BE2C (cell line): ENCODE results near the gene IFNL4.

Source experiments
- DNase-seq: peaks from one replicate; pipeline ENCODE4 v3.0.0-alpha.2; 2020
- H3K27me3 ChIP-seq: fragments of 250-450 bp; sonication (Bioruptor Pico); 2 replicates; pipeline ENCODE4 v1.5.1; 2020; ENCODE audit warnings: mild to moderate bottlenecking
- H3K36me3 ChIP-seq: fragments of 250-450 bp; sonication (Bioruptor Pico); 2 replicates; pipeline ENCODE4 v1.5.1; 2020; ENCODE audit warnings: mild to moderate bottlenecking
- H3K4me1 ChIP-seq: fragments of 250-450 bp; sonication (Bioruptor Pico); 2 replicates; pipeline ENCODE4 v1.5.1; 2020
- H3K4me3 ChIP-seq: 2 replicates; pipeline ENCODE4 v1.5.1; 2011; ENCODE audit warnings: low read depth, low read length
- H3K9me3 ChIP-seq: fragments of 250-450 bp; sonication (Bioruptor Pico); 2 replicates; pipeline ENCODE4 v1.5.1; 2020
- TF ChIP-seq, protein P1 (sequence below): IDR thresholded peaks from 2 replicates; pipeline ENCODE4 v1.5.1; 2012; ENCODE audit warnings: mild to moderate bottlenecking, low read depth, low read length

The IFNL4 gene

DNA sequence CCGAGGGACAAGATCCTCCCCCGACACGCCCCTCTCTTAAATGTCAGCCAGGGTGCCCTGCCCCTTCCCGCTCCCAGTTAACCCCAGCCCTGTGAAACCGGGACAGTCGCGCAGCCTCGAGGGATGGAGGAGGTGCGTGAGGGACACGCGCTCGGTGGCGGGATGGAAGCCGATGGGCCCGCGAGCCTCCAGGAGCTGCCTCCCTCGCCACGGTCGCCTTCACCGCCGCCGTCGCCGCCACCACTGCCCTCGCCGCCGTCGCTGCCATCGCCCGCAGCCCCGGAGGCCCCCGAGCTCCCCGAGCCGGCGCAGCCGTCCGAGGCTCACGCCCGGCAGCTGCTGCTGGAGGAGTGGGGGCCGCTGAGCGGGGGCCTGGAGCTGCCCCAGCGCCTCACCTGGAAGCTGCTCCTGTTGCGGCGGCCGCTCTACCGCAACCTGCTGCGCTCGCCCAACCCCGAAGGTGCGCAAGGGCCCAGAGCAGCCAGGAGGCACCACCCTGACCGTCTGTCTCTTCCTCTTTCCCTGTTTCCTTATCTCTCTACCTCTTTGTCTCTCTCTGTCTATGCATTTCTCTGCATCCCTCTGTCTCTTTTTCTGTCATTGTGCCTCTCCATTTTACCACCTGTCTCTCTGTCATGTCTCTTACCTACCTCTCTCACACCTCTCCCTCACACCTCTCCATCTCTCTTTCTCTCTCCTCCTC lies 51.6 kb downstream of the IFNL4 start, which contains the start of gene NCCRP1:
TSS of gene NCCRP1 (plus strand) at position 105 of the 703 bp plus-strand sequence. CDS start at position 124, 19 bp downstream.
- Histone ChIP-seq H3K36me3 (no peaks in the 10 kb centered on the region), H3K4me1 (peaks cover 4% of the 10 kb centered on the region), H3K9me3 (no peaks in the 10 kb centered on the region), H3K4me3 (no peak within 1 kb of the TSS), H3K27me3 (peaks cover 29% of the 10 kb centered on the region)
- TF ChIP-seq, protein P1, sequence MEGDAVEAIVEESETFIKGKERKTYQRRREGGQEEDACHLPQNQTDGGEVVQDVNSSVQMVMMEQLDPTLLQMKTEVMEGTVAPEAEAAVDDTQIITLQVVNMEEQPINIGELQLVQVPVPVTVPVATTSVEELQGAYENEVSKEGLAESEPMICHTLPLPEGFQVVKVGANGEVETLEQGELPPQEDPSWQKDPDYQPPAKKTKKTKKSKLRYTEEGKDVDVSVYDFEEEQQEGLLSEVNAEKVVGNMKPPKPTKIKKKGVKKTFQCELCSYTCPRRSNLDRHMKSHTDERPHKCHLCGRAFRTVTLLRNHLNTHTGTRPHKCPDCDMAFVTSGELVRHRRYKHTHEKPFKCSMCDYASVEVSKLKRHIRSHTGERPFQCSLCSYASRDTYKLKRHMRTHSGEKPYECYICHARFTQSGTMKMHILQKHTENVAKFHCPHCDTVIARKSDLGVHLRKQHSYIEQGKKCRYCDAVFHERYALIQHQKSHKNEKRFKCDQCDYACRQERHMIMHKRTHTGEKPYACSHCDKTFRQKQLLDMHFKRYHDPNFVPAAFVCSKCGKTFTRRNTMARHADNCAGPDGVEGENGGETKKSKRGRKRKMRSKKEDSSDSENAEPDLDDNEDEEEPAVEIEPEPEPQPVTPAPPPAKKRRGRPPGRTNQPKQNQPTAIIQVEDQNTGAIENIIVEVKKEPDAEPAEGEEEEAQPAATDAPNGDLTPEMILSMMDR: no peak
- DNase-seq: no peak

DNA sequence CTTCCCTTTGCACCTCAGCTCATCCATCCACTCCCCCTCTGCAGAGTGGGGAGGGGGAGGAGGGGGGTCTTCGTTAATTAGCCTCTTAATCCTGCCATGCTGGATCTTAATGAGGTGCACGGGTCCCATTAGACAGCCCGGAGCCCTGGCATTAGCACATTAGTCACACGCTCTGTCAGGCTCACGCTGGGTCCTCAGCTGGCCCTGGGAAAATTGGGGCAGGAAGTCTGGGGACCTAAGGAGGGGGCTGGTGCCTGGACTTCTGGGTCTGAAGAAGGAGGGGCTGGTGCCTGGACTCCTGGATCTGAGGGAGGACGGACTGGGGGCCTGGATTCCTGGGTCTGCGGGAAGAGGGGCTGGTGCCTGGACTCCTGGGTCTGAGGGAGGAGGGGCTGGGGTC lies 52.3 kb downstream of the IFNL4 start:
- peaks cover 4% of the 10 kb centered on the region for H3K4me1 ChIP-seq
- H3K36me3 ChIP-seq: no peaks in the 10 kb centered on the region
- no peak overlapping the region for H3K4me3 ChIP-seq
- peaks cover 29% of the 10 kb centered on the region for H3K27me3 ChIP-seq
- DNase-seq: no peak
- no peaks in the 10 kb centered on the region for H3K9me3 ChIP-seq
- TF ChIP-seq, protein P1: no peak
